ENCODE results near the gene NEAT1. TPM values are rescaled to one million over a fixed set of nuclear protein-coding genes. Genes with fewer than 3 reads are reported as not detected.

The NEAT1 gene
- total and polyA plus RNA-seq, 9 of the 15 experiments (the other 6 are each of a cell fraction or from before 2014, with no cell fraction given): 20.1 to 389 (median 62.8) TPM

- TF ChIP-seq THRB (CRISPR knock-in tag; conservative IDR thresholded peaks at IDR 0.05): no peak
- TF ChIP-seq ZBTB7A (IDR thresholded peaks at IDR 0.05; ENCODE audit: borderline replicate concordance, control insufficient read depth, low read depth, low read length): peak; percentile 40
- TF ChIP-seq NR1H2 (CRISPR knock-in tag; IDR thresholded peaks at IDR 0.05): 0 out of 2 replicates have a peak, but pooled peaks have one; percentile 70
- TF ChIP-seq ETV1 (tag; conservative IDR thresholded peaks at IDR 0.05; ENCODE audit: low read depth): peak; percentile 72; the same call in 1 of the 2 replicates
- TF ChIP-seq NCOA4 (IDR thresholded peaks at IDR 0.05; ENCODE audit: partially characterized antibody): no peak
- no peak for TF ChIP-seq TCF7L2 (IDR thresholded peaks at IDR 0.05; ENCODE audit: low read depth, low read length)
- TF ChIP-seq, protein P1, sequence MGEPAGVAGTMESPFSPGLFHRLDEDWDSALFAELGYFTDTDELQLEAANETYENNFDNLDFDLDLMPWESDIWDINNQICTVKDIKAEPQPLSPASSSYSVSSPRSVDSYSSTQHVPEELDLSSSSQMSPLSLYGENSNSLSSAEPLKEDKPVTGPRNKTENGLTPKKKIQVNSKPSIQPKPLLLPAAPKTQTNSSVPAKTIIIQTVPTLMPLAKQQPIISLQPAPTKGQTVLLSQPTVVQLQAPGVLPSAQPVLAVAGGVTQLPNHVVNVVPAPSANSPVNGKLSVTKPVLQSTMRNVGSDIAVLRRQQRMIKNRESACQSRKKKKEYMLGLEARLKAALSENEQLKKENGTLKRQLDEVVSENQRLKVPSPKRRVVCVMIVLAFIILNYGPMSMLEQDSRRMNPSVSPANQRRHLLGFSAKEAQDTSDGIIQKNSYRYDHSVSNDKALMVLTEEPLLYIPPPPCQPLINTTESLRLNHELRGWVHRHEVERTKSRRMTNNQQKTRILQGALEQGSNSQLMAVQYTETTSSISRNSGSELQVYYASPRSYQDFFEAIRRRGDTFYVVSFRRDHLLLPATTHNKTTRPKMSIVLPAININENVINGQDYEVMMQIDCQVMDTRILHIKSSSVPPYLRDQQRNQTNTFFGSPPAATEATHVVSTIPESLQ (CRISPR knock-in tag; IDR thresholded peaks at IDR 0.05): no peak
- 0 out of 2 replicates have a peak, but pooled peaks have one; percentile 31 for TF ChIP-seq ZNF165 (CRISPR knock-in tag; IDR thresholded peaks at IDR 0.05; ENCODE audit: borderline replicate concordance)
- peak; percentile 83 for TF ChIP-seq GATAD2B (IDR thresholded peaks at IDR 0.05; ENCODE audit: borderline replicate concordance)
- TF ChIP-seq TFAM (CRISPR knock-in tag; conservative IDR thresholded peaks at IDR 0.05): no peak
- TF ChIP-seq GTF2B (IDR thresholded peaks at IDR 0.05; ENCODE audit: extremely low read depth, insufficient read length): no peak
- TF ChIP-seq BCL6 (CRISPR knock-in tag; IDR thresholded peaks at IDR 0.05): no peak
- TF ChIP-seq ZNF133 (CRISPR knock-in tag; IDR thresholded peaks at IDR 0.05): peak; percentile 27; the same call in 1 of the 2 replicates
- TF ChIP-seq POLR2G (IDR thresholded peaks at IDR 0.05; ENCODE audit: low read depth, low read length): peak; percentile 96
- peak in 1 of 2 experiments; percentile 73; a peak in 1 of 4 replicates for TF ChIP-seq SRF (CRISPR knock-in tag; IDR thresholded peaks at IDR 0.05)
- no peak for TF ChIP-seq FOXA1 (IDR thresholded peaks at IDR 0.05; ENCODE audit: borderline replicate concordance)
- TF ChIP-seq SMARCB1 (IDR thresholded peaks at IDR 0.05; ENCODE audit: insufficient read length, low read depth): no peak
- TF ChIP-seq AFF4 (CRISPR knock-in tag; IDR thresholded peaks at IDR 0.05): no peak; the same call in 1 of the 2 replicates
- TF ChIP-seq POLR2A (conservative IDR thresholded peaks at IDR 0.05): peak; percentile 73
- no peak for TF ChIP-seq TAF1 (IDR thresholded peaks at IDR 0.05; ENCODE audit: control insufficient read depth, extremely low read depth, insufficient read depth, low read length, severe bottlenecking)
Measured at GRCh38 chr11:65382033-65382803, 40.4 kb upstream of the NEAT1 start, which contains the start of gene SLC25A45 (continued).

All from K562 (cell line).